CD4-positive, alpha-beta T cell treated with Interferon alpha-2 for 1 hour (primary cell): Measurements from ENCODE around the gene ATG7.
"Not testable (repeated sequence)": the region's sequence is repeated elsewhere in the genome, so short reads cannot be mapped to it uniquely, and the experiment has no call there.

Experiments used
- DNase-seq, 2 donors: peaks; one replicate each; pipeline ENCODE4 v3.0.0-alpha.2; 2020 to 2022

The ATG7 gene

DNA sequence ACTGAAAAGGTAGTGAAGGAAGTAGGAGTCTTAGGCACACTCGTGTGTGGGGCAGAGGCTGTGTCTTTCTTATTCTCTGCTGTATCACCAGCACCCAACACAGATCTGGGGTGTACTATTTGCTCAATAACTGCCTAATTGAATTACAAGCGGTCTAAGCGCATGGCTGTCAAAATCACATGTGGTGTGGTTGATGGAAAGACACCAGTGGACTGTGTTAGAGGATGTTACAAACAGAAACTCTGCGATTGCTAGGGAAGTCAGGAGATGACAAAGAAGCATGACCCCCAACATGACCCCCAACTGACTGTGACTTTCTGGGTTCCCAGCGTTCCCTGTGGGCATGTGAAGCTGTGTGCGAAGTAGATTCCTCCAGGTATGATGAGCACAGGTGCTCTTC, 32.0 kb downstream of the ATG7 start:
- DNase-seq: no peak

DNA sequence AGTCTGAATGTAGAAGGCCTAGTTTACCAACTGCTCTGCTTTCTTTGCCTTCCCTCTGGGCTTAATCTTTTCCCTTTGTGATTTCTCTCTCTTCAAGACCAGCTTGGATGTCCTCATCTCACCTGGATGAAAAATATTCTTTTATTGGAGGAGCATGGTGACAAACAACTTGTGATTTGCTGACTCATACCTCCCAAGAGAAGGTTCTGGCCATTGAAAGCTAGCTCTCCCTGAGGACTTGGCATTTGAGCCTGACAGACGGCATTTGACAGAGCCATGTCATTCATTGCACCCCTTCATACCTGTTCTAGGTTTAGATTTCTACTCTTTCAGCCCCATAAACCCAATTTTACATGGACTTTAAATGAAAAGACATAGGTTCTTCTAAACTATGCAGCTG, 33.3 kb downstream of the ATG7 start:
- no peak for DNase-seq

DNA sequence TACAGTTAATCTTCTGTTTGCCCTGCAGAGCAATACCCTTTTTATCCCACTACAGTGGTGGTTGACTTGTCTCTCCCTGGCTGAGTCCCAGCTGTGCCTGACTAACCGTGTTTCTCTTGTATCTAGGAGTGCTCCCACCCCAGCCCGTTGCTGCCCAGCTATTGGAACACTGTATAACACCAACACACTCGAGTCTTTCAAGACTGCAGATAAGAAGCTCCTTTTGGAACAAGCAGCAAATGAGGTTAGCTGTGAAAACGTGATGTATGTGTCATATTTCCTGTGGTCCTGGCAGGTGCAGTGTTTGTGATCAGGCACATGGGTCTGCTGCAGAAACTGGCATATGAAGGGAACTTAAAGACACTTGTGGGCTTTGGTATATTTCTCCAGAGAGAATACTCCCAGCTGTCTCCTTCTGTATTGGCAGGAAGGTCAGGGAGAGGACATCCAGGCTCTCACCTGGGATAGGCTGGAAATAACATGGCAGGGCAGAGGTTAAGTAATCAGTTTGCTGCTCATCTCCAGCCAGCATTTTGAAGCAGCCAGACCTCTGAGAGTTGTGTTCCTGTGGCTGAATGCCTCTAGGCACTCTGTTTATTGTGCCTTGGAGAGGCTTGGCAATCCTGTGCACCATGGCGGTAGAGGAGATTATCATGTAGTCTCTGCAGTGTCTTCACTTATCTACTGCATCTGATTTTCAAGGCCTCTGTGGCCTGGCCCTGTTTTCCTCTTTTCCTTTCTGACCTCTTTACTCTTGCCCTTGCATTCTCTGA, 34.8 kb downstream of the ATG7 start:
- DNase-seq: peak in 1 of 2 donors; percentile 37

DNA sequence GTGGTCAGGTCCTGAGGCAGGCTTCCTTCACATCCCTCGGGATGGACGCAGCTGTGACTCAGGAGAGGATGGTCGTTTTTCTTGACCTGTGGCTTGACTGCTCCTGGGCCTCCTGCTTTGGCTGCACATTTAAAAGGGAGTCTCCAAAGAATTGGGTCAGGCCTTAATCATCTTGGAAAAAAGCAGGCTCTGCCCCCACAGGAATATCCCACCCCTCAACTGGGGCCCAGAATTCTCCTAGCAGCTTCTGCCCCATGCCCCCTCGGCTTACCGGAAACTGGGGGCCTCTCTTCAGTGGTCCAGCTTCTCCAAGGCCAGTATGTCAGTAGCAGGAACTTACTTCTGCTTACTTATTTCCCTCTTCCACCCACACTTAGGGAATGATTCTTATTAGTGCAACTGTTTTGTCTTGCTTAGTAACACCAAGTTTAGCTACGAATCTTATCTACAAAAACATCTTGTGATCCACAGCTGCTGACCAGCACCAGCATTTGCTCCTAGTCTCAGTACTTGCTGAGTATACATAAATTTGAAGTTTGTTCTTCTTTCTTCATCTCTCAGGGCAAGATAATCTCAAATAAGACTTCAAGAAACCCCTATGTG, 35.7 kb downstream of the ATG7 start:
- no peak for DNase-seq

DNA sequence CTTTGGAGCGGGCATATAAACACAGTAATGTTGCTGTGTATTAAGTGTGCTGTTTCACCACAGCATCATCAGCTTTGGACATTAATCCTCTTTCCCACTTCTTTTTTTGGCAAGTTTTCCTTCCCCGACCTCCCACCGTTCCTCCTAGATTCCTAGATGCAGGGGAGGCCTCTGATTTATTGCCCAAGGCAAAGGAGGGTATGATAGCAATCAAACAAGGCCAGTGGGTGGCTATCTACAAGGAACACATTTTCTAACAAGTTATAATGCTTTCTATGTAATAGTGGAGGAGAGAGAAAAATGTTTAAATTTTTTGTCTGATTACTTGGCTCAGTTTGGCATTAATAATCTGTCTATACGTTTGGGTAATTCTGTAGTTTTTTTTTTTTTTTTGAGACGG, 38.1 kb downstream of the ATG7 start:
- no peak for DNase-seq

DNA sequence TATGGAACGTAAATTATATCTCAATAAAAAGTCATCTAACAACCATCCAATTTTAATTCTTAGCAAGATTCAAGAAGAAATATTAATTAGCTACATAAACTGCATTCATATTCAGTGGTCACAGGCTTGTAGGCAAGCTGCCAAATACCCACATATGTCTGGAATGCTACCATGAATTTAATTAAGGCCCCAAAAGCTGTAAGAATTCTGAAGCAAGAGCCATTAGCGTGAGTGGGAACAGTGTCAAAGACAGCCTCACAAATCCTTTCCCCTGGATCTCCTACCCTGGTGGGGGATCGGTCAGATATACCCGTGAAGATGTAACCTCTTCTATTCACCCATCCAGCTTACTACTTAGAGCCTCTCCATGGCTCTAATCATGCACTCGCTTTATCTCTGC, 40.0 kb downstream of the ATG7 start:
- no peak for DNase-seq

DNA sequence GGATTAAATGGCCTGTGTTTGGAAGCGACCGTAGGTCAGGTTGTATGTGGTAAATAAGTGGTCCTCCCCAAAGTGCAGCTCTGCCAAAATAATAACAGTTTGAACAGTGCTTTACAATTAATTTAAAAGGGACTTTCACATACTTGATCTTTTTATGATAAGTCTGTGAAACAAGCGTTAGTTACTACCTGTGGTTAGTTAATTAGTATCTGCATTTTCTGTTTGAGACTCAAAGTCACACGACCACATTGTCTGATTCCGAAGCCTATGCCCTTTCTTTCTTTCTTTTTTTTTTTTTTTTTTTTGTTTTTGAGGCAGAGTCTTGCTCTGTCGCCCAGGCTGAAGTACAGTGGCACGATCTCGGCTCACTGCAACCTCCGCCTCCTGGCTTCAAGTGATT, 45.1 kb downstream of the ATG7 start:
- no peak for DNase-seq

DNA sequence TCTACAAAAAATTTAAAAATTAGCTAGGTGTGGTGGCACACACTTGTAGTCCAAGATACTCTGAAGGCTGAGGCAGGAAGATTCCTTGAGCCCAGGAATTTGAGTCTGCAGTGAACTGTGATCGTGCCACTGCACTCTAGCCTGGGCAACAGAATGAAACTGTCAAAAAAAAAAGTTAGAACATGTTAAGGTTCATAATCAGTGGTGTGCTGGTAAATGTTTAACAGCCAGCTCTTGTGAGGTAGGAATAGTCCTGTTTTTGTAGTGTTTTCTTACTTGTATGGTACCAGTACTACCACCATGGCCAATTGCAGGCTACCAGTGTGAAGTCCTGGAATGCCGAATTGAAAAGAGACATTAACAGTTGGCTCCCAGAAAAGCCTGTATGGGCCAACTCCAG, 50.7 kb downstream of the ATG7 start:
- no peak for DNase-seq

DNA sequence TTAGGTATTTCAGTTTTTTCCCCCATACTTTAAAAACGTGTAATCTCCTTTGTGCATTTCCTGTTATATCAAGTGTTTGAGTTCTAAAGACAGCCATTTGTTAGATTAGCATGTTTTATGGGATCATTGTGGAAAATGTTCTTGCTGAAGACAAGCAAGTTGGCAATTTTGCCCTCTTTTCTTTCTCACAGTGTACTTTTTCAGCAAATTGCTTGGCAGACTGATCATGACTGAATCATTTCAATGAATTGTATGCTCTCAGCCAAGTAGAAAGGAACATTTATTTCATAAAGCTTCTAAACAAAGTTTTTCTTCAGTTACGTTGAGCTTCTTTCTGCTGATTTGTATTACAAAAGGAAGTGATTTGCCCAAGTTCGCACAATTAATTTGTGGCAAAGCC, 51.6 kb downstream of the ATG7 start:
- DNase-seq: no peak

DNA sequence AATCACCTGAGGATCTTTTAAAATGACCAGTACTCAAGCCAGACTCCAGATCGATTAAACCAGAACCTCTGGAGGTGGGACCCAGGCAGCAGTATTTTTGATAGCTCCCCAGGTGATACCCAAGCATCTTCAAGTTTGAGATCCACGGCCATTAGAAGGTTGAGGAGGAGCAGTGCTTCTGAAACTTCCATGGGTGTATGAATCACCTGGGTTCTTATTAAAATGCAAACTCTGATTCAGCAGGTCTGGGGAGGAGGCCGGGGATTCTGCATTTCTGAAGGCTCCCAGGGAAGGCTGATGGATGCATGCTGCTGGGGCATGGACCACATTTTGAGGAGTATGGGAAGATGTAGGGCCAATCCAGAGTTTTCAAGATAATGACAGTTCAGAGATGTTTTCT, 55.4 kb downstream of the ATG7 start:
- DNase-seq: no peak

DNA sequence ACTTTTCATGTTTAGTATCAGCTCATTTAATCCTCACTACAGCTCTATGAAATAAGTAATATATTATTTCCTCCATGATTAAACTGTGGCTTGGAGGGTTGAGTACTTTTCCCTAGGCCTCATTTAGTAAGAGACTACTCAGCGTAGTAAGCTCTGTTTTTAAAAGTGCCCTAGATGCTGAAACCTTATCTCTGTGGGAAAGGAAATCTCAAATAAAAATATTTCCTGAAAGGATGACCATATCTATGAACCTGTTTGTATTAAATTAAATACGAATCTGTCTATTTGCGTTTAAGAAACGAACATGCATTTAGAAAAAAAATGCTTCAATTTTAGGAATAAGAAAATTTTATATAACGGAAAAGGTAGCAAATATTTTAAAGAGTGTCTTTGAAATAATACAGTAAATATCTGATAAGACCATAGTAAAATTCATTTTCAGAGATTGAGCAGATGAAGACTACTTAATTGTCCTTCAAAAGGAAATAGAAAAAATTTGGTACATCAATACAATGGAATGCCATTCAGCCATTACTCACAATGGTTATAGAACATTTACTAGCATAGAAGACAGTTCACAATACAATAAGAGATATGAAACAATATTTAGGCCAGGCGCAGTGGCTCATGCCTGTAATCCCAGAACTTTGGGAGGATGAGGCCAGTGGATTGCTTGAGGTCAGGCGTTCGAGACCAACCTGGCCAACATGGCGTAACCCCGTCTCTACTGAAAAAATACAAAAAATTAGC, 56.2 kb downstream of the ATG7 start:
- DNase-seq: no peak

DNA sequence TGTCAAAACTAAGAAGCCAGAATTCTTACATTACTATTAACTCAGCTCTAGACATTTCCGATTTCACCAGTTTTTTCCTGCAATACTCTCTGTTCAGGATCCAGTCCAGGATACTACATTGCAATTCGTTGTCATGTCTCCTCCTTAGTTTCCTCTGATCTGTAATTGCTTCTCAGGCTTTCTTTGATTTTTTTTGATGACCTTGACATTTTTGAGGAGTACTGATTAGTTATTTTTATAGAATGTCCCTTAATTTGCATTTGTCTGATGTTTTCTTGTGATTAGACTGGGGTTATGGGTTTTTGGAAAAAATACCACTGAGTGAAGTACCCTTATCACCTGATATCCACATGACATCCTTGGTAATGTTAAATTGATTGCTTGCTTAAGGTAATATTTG, 57.6 kb downstream of the ATG7 start:
- no peak for DNase-seq

DNA sequence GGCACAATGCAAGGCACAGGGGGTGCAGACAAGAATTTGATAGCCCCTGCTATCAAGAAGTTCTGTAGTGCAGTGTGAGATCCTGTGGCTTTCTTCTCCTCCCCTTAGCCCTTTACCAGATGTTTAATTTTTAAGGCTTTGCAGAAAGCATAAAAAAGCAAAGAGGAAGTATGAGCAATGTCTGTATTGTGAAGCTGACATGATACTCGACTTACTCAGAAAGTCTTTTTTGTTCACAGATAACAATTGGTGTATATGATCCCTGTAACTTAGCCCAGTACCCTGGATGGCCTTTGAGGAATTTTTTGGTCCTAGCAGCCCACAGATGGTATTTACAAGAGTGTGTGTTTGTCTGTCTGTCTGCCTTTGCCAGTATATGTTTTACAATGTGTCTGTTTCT, 58.9 kb downstream of the ATG7 start:
- DNase-seq: no peak

DNA sequence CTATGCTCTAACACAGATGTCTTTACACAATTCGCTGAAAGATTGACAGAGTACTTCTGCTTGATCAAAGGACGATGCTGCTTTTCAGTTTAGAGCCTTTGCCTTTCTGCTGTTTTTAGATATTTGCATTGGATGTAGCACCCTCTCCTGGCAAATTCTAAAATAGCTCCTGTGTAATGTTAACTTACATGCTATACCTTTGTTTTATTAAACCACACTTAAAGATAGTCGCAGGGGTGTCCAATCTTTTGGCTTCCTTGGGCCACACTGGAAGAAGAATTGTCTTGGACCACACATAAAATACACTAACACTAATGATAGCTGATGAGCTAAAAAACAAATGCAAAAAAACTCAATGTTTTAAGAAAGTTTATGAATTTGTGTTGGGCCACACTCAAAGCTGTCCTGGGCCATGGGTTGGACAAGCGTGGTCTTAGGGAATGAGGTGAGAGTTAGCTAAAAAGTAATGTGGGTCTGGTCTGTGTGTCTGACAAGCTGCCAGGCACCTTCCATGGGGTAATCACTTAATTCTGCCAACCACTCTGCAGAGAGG, 62.9 kb downstream of the ATG7 start:
- peak in 1 of 2 donors; percentile 69 for DNase-seq

DNA sequence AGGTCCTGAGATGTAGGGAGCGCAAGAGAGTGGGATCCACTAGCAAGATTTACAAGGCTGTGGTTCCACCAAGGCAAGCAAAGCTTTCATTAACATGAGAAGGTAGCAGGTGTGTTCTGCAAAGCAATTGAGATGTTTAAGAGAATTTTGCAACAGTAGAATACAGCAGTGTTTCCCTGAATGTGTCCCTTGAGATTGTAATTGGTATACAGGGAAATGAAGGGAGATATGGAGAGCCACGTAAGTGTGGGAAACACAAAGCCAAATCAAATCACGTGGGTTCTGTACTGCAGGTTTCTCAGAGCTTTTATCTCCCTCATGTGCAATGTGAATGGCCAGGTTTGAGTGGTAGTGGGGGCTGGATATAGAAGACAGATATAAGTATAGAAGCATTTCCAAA, 67.3 kb downstream of the ATG7 start:
- no peak for DNase-seq

DNA sequence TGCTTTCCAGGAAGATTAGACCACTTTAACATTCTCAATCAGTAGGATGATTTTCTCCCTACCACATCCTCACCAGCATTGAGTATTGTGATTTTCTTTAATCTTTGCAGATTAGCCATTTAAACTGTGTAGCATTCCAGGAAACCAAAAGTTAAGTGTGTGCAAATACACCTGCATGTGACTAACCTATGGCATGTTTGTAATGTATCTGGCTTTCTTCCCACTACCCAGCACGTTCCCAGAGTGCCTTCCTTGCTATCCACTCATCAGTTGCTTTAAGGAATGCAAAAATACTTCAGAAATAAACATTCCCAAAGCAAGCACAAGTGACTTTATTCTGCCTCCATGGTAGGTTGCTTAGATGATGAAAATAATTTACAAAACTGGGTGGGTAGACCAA, 74.2 kb downstream of the ATG7 start:
- DNase-seq: no peak

DNA sequence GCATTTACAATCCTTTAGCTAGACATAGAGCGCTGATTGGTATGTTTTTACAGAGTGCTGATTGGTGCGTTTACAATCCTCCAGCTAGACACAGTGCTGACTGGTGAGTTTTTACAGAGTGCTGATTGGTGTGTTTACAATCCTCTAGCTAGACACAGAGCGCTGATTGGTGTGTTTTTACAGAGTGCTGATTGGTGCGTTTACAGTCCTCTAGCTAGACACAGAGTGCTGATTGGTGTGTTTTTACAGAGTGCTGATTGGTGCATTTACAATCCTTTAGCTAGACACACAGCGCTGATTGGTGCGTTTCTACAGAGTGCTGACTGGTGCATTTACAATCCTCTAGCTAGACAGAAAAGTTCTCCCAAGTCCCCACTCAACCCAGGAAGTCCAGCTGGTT, 76.7 kb downstream of the ATG7 start:
- DNase-seq: not testable (repeated sequence)

DNA sequence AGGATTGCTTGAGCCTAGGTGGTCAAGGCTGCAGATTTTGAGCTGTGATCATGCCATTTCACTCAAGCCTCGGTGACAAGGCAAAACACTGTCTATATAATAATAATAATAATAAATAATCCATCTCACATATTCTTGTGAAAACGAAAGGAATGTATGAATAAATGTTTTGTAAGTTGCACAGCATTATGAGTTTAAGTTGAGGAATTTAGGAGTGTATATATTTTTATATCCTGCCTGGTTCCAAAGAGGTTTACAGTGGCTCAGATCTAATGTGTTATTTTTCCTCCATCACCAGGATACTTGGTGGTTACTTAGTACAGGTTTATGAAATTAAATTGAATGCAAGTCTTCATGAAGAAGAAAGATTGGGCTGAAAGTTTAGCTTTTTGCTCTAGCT, 77.2 kb downstream of the ATG7 start:
- DNase-seq: no peak

DNA sequence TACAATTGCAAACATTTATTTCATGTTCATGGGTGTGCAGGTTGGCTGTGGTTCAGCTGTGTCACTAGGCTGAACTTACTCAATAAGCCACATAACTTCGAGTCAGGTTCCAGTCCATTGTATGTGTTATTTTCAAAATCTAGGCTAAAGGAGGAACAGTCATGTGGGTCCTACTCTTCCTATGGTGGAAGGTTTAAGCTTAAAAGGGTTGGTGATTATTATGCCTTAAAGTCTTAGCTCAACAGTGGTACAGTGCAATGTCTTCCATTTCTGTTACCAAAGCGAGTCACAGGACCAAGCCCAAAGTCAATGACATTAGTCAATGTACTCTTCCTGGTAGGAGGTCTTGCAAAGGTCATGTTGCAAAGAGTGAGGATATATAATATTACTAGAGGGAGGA, 78.2 kb downstream of the ATG7 start:
- DNase-seq: no peak

DNA sequence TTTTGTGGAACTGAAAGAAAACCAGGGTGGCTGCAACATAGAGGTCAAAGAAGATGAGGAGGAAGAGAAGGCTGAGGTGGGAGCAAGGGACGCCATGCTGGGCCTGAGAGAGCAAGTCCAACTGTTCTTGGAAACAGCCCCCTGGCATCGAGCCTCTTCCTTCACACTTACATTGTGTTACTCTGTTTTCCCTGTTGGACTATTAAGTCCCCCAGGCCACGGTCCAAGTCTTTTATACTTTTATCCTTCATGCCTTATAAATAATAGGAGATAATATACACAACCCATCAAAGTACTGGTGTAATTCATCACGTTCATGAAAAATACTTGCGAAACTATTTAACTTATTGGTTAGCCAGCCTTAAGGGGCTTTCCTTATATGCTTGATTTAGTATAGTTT, 79.3 kb downstream of the ATG7 start:
- no peak for DNase-seq

DNA sequence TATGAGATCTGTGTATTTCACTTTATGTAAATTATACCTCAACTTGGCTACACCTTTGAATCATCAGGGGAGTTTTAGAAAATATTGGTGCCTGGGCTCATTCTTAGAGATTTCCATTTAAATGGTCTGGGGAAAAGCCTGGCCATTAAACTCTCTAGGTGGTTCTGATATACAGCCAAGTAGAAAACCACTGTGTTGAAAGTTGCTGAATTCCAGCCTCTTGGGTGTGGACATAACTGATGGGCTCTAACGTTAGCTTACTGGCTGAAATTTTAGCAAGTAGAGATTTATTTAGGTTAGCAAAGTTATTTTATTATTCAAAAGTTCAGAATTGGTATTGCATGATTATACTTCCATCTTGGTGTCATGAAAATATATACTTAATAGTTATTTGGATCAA, 84.1 kb downstream of the ATG7 start:
- DNase-seq: no peak

DNA sequence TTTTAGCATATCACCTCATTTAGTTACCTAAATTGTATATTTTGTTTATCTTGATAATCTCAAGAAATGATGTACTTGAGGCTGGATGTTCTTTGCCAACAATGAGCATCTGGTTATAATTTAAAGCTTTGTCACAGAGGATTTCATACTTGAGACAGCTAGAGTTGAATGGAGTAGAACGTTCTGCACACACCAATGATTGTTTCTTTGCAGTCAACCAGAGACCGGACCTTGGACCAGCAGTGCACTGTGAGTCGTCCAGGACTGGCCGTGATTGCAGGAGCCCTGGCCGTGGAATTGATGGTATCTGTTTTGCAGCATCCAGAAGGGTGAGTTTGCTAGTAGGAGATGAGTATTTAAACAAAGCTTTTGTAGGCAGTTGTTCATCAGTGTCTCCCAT, 90.4 kb downstream of the ATG7 start:
- no peak for DNase-seq

DNA sequence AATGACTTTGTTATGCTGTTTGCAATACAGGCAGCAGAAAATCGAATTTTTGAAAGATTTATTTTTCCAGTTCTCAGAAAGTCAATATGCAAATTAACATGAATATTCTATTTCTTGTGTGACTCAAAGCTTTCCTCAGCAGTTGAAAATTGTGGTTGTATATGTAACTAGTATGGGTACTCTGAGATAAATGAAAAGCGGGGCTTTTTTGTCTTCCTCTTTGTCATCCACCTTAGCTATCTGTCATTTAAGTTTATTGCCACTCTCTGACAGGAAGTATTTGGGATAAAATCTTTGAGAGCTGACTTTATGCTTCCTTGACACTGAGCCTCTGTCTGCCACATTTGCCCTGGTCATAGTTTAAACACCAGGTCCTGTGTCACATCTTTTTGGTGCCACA, 91.5 kb downstream of the ATG7 start:
- DNase-seq: no peak

DNA sequence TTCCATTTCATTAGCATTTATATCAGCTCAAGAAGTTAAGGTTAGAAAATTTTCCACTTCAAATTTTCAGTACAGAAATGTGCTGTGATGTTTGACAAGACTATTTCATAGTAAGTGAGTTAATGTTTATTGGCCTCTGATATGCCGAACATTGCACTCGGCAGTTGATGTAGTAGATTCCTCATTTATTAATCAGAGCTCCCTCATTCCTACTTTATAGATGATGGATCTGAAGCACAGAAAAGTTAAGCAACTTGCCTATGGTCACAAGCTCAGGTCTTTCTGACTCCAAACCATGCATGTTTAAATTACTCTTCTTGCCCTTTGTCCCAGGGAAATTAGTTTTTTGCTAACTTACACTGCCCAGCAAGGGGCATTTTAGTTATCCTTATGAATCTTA, 92.0 kb downstream of the ATG7 start:
- DNase-seq: no peak
